H1 (cell line): ENCODE measurements around the gene GDPD5. TPM values are rescaled to one million over a fixed set of nuclear protein-coding genes. Genes with fewer than 3 reads are reported as not detected.
A peak's percentile ranks its signal among the peaks of the same experiment; 100 is the strongest.

ENCODE experiments used
- CTCF ChIA-PET: fragments of 300-600 bp; sonication (Branson Sonifier 250); formaldehyde crosslinking; loops from one replicate; lab custom pipeline; 2021; ENCODE audit not compliant: partially characterized antibody; lab: Charles Lee
- POLR2A ChIA-PET: fragments of 300-600 bp; sonication (Branson Sonifier 250); formaldehyde crosslinking; loops from one replicate; lab custom pipeline; 2021; ENCODE audit warnings: inconsistent platforms; ENCODE audit not compliant: partially characterized antibody; lab: Charles Lee
- DNase-seq, 2 experiments: peaks; one replicate each; pipeline versions ENCODE4 v3.0.0 to v3.0.0-alpha.2; 2010 to 2022; ENCODE audit warnings: low spot score in 2 of 2, low read depth in 1 of 2, mixed read lengths in 1 of 2
- FAIRE-seq: peaks from 2 replicates; lab custom pipeline; 2011; peaks lifted over from hg19 to GRCh38; lab: Jason Lieb, UNC
- H2AFZ ChIP-seq: 2 replicates; pipeline ENCODE4 v1.8.1; 2012; ENCODE audit warnings: low read length, inconsistent platforms
- H2AK5ac ChIP-seq: 2 replicates; pipeline ENCODE4 v1.6.1; 2013; ENCODE audit warnings: low read depth, low read length
- H2BK120ac ChIP-seq: replicated peaks from 2 replicates; pipeline ENCODE3; 2013; ENCODE audit warnings: low read depth, low read length, inconsistent platforms
- H2BK12ac ChIP-seq: 2 replicates; pipeline ENCODE4 v1.6.1; 2013; ENCODE audit warnings: low read depth, low read length
- H2BK15ac ChIP-seq: 2 replicates; pipeline ENCODE4 v1.6.1; 2013; ENCODE audit warnings: low read length
- H2BK20ac ChIP-seq: 2 replicates; pipeline ENCODE4 v1.6.1; 2013; ENCODE audit warnings: low read length
- H2BK5ac ChIP-seq: 2 replicates; pipeline ENCODE4 v1.6.1; 2013; ENCODE audit warnings: low read depth, low read length
- H3K14ac ChIP-seq: 2 replicates; pipeline ENCODE4 v1.6.1; 2013; ENCODE audit warnings: inconsistent platforms; ENCODE audit not compliant: insufficient read length
- H3K18ac ChIP-seq: 2 replicates; pipeline ENCODE4 v1.6.1; 2013; ENCODE audit warnings: low read length; ENCODE audit errors: extremely low read depth
- H3K23ac ChIP-seq: 2 replicates; pipeline ENCODE4 v1.6.1; 2013; ENCODE audit warnings: inconsistent platforms; ENCODE audit not compliant: insufficient read length
- H3K23me2 ChIP-seq: 2 replicates; pipeline ENCODE4 v1.6.1; 2013; ENCODE audit warnings: low read depth, low read length
- H3K27ac ChIP-seq: 2 replicates; pipeline ENCODE4 v1.6.1; 2011; ENCODE audit warnings: low read depth, low read length, inconsistent platforms
- H3K27me3 ChIP-seq, 4 experiments: replicated peaks in 1 of 4; 1 replicate in 1 of 4; 2 replicates in 3 of 4; pipeline versions ENCODE4 v1.6.1 to v1.8.1; 2011 to 2013; ENCODE audit warnings: low read length in 3 of 4, mild to moderate bottlenecking in 3 of 4, inconsistent platforms in 2 of 4, mixed read lengths in 2 of 4, moderate library complexity in 1 of 4; ENCODE audit not compliant: control insufficient read depth in 3 of 4, insufficient read depth in 3 of 4; ENCODE audit errors: extremely low read depth in 1 of 4
- H3K36me3 ChIP-seq, 4 experiments: 2 replicates each; pipeline versions ENCODE4 v1.6.1 to v1.8.1; 2011 to 2013; ENCODE audit warnings: mild to moderate bottlenecking in 4 of 4, low read length in 3 of 4, moderate library complexity in 2 of 4, control low read depth in 1 of 4, inconsistent platforms in 1 of 4; ENCODE audit not compliant: insufficient read depth in 4 of 4, control insufficient read depth in 2 of 4
- H3K4ac ChIP-seq: replicated peaks from 2 replicates; pipeline ENCODE3; 2013; ENCODE audit warnings: low read length, low read depth, mixed read lengths, inconsistent platforms; ENCODE audit not compliant: insufficient read length
- H3K4me1 ChIP-seq, 4 experiments: replicated peaks in 1 of 4; 1 replicate in 1 of 4; 2 replicates in 3 of 4; pipeline versions ENCODE4 v1.6.1 to v1.8.1; 2011 to 2013; ENCODE audit warnings: low read length in 3 of 4, inconsistent platforms in 2 of 4, mixed read lengths in 1 of 4; ENCODE audit not compliant: insufficient read depth in 4 of 4, control insufficient read depth in 3 of 4
- H3K4me2 ChIP-seq, 2 experiments: 2 replicates each; pipeline versions ENCODE4 v1.6.1 to v1.8.1; 2011 to 2013; ENCODE audit warnings: low read depth in 2 of 2, low read length in 2 of 2, control low read depth in 1 of 2, inconsistent platforms in 1 of 2, mild to moderate bottlenecking in 1 of 2; ENCODE audit not compliant: insufficient read depth in 1 of 2
- H3K4me3 ChIP-seq, 4 experiments: fragments of 200-600, 300-600 bp in 1 of 4; sonication (generic), shearing (Covaris generic), sonication (Bioruptor Twin) in 1 of 4; 2 replicates each; pipeline versions ENCODE4 v1.5.1 to v1.8.1; 2011 to 2016; ENCODE audit warnings: low read length in 4 of 4, low read depth in 3 of 4, control low read depth in 2 of 4, inconsistent platforms in 2 of 4, mild to moderate bottlenecking in 2 of 4, mixed read lengths in 1 of 4, moderate library complexity in 1 of 4; ENCODE audit not compliant: insufficient read depth in 2 of 4; ENCODE audit errors: extremely low read depth in 1 of 4
- H3K56ac ChIP-seq: replicated peaks from 2 replicates; pipeline ENCODE3; 2013; ENCODE audit warnings: low read depth, mild to moderate bottlenecking, mixed read lengths, low read length, inconsistent platforms; ENCODE audit not compliant: insufficient read length
- H3K79me1 ChIP-seq: 2 replicates; pipeline ENCODE4 v1.6.1; 2013; ENCODE audit warnings: low read depth, low read length, control low read depth
- H3K79me2 ChIP-seq, 2 experiments: 2 replicates each; pipeline versions ENCODE4 v1.6.1 to v1.8.1; 2012 to 2013; ENCODE audit warnings: low read length in 2 of 2, mild to moderate bottlenecking in 2 of 2, inconsistent platforms in 1 of 2; ENCODE audit not compliant: insufficient read depth in 2 of 2, control insufficient read depth in 1 of 2
- H3K9ac ChIP-seq, 4 experiments: replicated peaks in 1 of 4; 1 replicate in 1 of 4; 2 replicates in 3 of 4; pipeline versions ENCODE4 v1.6.1 to v1.8.1; 2011 to 2013; ENCODE audit warnings: low read depth in 3 of 4, low read length in 3 of 4, control low read depth in 2 of 4, mild to moderate bottlenecking in 2 of 4, moderate library complexity in 2 of 4, inconsistent platforms in 1 of 4; ENCODE audit errors: extremely low read depth in 1 of 4
- H3K9me3 ChIP-seq, 2 experiments: 2 replicates each; pipeline versions ENCODE4 v1.6.1 to v1.8.1; 2012 to 2013; ENCODE audit warnings: mild to moderate bottlenecking in 2 of 2, moderate library complexity in 2 of 2, control low read depth in 1 of 2, inconsistent platforms in 1 of 2, low read depth in 1 of 2, low read length in 1 of 2, mixed read lengths in 1 of 2; ENCODE audit not compliant: insufficient read depth in 2 of 2
- H4K20me1 ChIP-seq, 2 experiments: replicated peaks in 1 of 2; 2 replicates each; pipeline versions ENCODE3 to v1.8.1; 2011 to 2013; ENCODE audit warnings: inconsistent platforms in 2 of 2, low read length in 2 of 2, mild to moderate bottlenecking in 1 of 2; ENCODE audit not compliant: insufficient read depth in 2 of 2, control insufficient read depth in 1 of 2
- H4K5ac ChIP-seq: 2 replicates; pipeline ENCODE4 v1.6.1; 2013; ENCODE audit warnings: low read length, low read depth, mixed read lengths, inconsistent platforms; ENCODE audit not compliant: insufficient read length
- H4K8ac ChIP-seq: 2 replicates; pipeline ENCODE4 v1.8.0; 2013; ENCODE audit warnings: mild to moderate bottlenecking, moderate library complexity, low read length, inconsistent platforms; ENCODE audit not compliant: insufficient read depth; ENCODE audit errors: extremely low read depth
- H4K91ac ChIP-seq: replicated peaks from 2 replicates; pipeline ENCODE3; 2013; ENCODE audit warnings: low read length, mixed read lengths, inconsistent platforms; ENCODE audit not compliant: insufficient read length
- ASH2L ChIP-seq: fragments of 200-600, 300-600 bp; sonication (generic); IDR thresholded peaks from one replicate; pipeline ENCODE4 v1.7.1; 2017; ENCODE audit warnings: low read length
- CEBPB ChIP-seq: IDR thresholded peaks from 2 replicates; pipeline ENCODE4 v1.6.1; 2012; ENCODE audit warnings: low read depth, low read length
- HDAC2 ChIP-seq, 2 experiments: fragments of 300-600 bp in 1 of 2; sonication (generic) in 1 of 2; IDR thresholded peaks; 2 replicates each; pipeline ENCODE4 v1.6.1; 2011 to 2012; ENCODE audit warnings: low read depth in 2 of 2, low read length in 2 of 2, mild to moderate bottlenecking in 2 of 2, moderate library complexity in 2 of 2, borderline replicate concordance in 1 of 2, inconsistent platforms in 1 of 2
- JUN ChIP-seq: IDR thresholded peaks from 2 replicates; pipeline ENCODE4 v1.6.1; 2011; ENCODE audit warnings: low read depth, mild to moderate bottlenecking, improper control_type of control experiment, low read length
- KDM1A ChIP-seq: fragments of 200-600, 300-600 bp; sonication (generic); IDR thresholded peaks from 2 replicates; pipeline ENCODE4 v1.7.1; 2016; ENCODE audit warnings: mild to moderate bottlenecking, low read length, borderline replicate concordance
- POLR2A ChIP-seq, 2 experiments: IDR thresholded peaks; 1 replicate in 1 of 2; 2 replicates in 1 of 2; pipeline ENCODE4 v1.6.1; 2011; ENCODE audit warnings: low read depth in 2 of 2, low read length in 2 of 2, mild to moderate bottlenecking in 2 of 2; ENCODE audit errors: control extremely low read depth in 1 of 2
- SUZ12 ChIP-seq: fragments of 200-600 bp; sonication (generic); IDR thresholded peaks from 2 replicates; pipeline ENCODE4 v1.6.1; 2012; ENCODE audit warnings: mild to moderate bottlenecking, inconsistent platforms, low read length, moderate library complexity, mixed read lengths
- TAF1 ChIP-seq: IDR thresholded peaks from 2 replicates; pipeline ENCODE4 v1.6.1; 2011; ENCODE audit warnings: mild to moderate bottlenecking, low read depth, low read length
- WGBS, 2 experiments: shearing (Covaris generic) in 1 of 2; methylation state at CpG; one replicate each; pipeline versions ENCODE4 v1.1.6 to v1.1.7; 2013 to 2015; ENCODE audit warnings: low lambda C conversion rate in 2 of 2, mixed read lengths in 2 of 2, inconsistent platforms in 1 of 2, low coverage in 1 of 2, missing lambda C conversion rate in 1 of 2; ENCODE audit not compliant: insufficient replicate concordance in 2 of 2, insufficient coverage in 1 of 2, insufficient read length in 1 of 2; ENCODE audit errors: extremely low coverage in 1 of 2, missing lambda C conversion rate in 1 of 2; 5-methylcytosine and 5-hydroxymethylcytosine counted together
- polyA plus RNA-seq, 7 experiments: library from polyadenylated mRNA; depleted of rRNA in 3 of 7; stranded (reverse) in 5 of 7; unstranded in 2 of 7; fragments of >200 nt in 5 of 7; fragments of 200-250 nt in 2 of 7; gene quantifications; 1 replicate in 5 of 7; 2 replicates in 1 of 7; 4 replicates in 1 of 7; pipeline versions ENCODE4 v1.2.1 to v1.2.3, GENCODE V29; 2011 to 2013; ENCODE audit warnings: missing spikeins in 2 of 7, mixed read lengths in 2 of 7
- total RNA-seq: library from RNA; stranded (reverse); fragmentation: NEBNext Ultra II Directional; extraction: Animal tissue kit (Norgen Biotek cat#: 25700); gene quantifications from 2 replicates; pipeline ENCODE4 v1.2.1, GENCODE V29; 2021

The GDPD5 gene
- total and polyA plus RNA-seq, 2 of the 8 experiments (the other 6 are each of a cell fraction or from before 2014, with no cell fraction given) = 7.8 to 8.6 TPM

- H3K79me2 ChIP-seq = no peaks in the 10 kb centered on the region
- POLR2A ChIA-PET = interaction anchor here (0.6 to 3.7 kb wide), 10 partner anchors 8 to 99 kb away, joined by 3 to 21 read pairs (median 6); partner anchors contain the start of gene SERPINH1
Measured at GRCh38 chr11:75474878-75475766, 50.6 kb downstream of the GDPD5 start.

More at GRCh38 chr11:75474878-75475766, 50.6 kb downstream of the GDPD5 start:
- Histone ChIP-seq H3K56ac (no peak overlapping the region), H3K9ac (no peak overlapping the region), H3K18ac (peak overlapping the region; percentile 76), H3K4me1 (peaks cover 3 to 8% (median 4%) of the 10 kb centered on the region in 4 experiments; a peak in 5 of 7 replicates), H4K91ac (peak overlapping the region; percentile 52), H3K23me2 (no peaks in the 10 kb centered on the region), H2BK120ac (no peak overlapping the region), H3K4me3 (peak overlapping the region in 2 of 4 experiments; percentile 17 to 55; a peak in 5 of 8 replicates), H3K79me1 (no peaks in the 10 kb centered on the region), H3K27me3 (no peaks in the 10 kb centered on the region), H4K8ac (peak overlapping the region; percentile 86), H2AFZ (0 out of 2 replicates have a peak overlapping the region, but pooled peaks have one; percentile 83), H3K9me3 (no peaks in the 10 kb centered on the region), H4K20me1 (no peaks in the 10 kb centered on the region), H3K27ac (no peak overlapping the region; the same call in 1 of the 2 replicates), H3K4ac (peak overlapping the region; percentile 73), H3K36me3 (no peaks in the 10 kb centered on the region), H3K23ac (no peak overlapping the region), H2BK20ac (no peak overlapping the region), H3K14ac (no peak overlapping the region), H4K5ac (peak overlapping the region; percentile 96), H2BK5ac (peak overlapping the region; percentile 41; the same call in 1 of the 2 replicates), H2AK5ac (peak overlapping the region; percentile 78; the same call in 1 of the 2 replicates), H3K4me2 (peak overlapping the region; percentile 43 to 63), H2BK12ac (no peak overlapping the region), H2BK15ac (no peak overlapping the region; the same call in 1 of the 2 replicates)
- 30 to 100% methylated on average over 1 to 16 of the region's 16 CpGs for WGBS, 2 experiments
- TF ChIP-seq HDAC2 (IDR thresholded peaks at IDR 0.05; ENCODE audit: borderline replicate concordance in 1 of 2, low read depth in 2 of 2, low read length in 2 of 2) = peak in 1 of 2 experiments; percentile 68; a peak in 1 of 4 replicates
- peak; percentile 40; the same call in 1 of the 2 replicates for TF ChIP-seq TAF1
- TF ChIP-seq CEBPB = peak; percentile 94
- TF ChIP-seq JUN = no peak
- peak; percentile 73 for TF ChIP-seq ASH2L
- TF ChIP-seq KDM1A = peak; percentile 76
- TF ChIP-seq POLR2A (IDR thresholded peaks at IDR 0.05; ENCODE audit: control extremely low read depth in 1 of 2, low read depth in 2 of 2, low read length in 2 of 2) = peak in 1 of 2 experiments; percentile 47; a peak in 1 of 3 replicates
- TF ChIP-seq SUZ12 = no peak
- DNase-seq (peak; percentile 38 to 86), FAIRE-seq (no peak)
- CTCF ChIA-PET = interaction anchor here (0.5 to 31.5 kb wide), 12 partner anchors 10 to 1884 kb away, joined by 3 to 603 read pairs (median 4); partner anchors contain the start of gene GDPD5
